ENCODE data around the gene MYH13.

The MYH13 gene

DNA sequence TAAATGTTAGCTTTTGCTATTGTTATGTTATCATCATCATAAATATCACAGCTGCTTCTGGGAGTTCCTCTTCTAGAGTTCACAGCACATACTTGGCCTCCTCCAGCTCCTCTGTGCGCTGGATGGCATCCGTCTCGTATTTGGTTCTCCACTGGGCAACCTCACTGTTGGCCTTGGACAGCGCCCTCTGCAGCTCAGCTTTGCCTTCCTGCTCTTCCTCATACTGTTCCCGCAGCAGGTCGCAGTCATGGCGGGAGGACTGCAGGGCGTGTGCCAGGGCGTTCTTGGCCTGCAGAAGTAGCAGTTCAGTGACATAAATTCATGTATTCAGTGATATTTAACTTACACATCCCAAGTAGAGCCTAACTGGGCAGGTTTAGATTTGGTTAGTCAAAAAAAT, 25.5 kb upstream of the MYH13 start:
- TF ChIP-seq, protein P1, sequence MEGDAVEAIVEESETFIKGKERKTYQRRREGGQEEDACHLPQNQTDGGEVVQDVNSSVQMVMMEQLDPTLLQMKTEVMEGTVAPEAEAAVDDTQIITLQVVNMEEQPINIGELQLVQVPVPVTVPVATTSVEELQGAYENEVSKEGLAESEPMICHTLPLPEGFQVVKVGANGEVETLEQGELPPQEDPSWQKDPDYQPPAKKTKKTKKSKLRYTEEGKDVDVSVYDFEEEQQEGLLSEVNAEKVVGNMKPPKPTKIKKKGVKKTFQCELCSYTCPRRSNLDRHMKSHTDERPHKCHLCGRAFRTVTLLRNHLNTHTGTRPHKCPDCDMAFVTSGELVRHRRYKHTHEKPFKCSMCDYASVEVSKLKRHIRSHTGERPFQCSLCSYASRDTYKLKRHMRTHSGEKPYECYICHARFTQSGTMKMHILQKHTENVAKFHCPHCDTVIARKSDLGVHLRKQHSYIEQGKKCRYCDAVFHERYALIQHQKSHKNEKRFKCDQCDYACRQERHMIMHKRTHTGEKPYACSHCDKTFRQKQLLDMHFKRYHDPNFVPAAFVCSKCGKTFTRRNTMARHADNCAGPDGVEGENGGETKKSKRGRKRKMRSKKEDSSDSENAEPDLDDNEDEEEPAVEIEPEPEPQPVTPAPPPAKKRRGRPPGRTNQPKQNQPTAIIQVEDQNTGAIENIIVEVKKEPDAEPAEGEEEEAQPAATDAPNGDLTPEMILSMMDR (conservative IDR thresholded peaks at IDR 0.05; ENCODE audit: low read depth, low read length) = no peak
- no peak for DNase-seq (ENCODE audit: low read depth)
- H3K4me3 ChIP-seq (ENCODE audit: low read length) = no peak overlapping the region

DNA sequence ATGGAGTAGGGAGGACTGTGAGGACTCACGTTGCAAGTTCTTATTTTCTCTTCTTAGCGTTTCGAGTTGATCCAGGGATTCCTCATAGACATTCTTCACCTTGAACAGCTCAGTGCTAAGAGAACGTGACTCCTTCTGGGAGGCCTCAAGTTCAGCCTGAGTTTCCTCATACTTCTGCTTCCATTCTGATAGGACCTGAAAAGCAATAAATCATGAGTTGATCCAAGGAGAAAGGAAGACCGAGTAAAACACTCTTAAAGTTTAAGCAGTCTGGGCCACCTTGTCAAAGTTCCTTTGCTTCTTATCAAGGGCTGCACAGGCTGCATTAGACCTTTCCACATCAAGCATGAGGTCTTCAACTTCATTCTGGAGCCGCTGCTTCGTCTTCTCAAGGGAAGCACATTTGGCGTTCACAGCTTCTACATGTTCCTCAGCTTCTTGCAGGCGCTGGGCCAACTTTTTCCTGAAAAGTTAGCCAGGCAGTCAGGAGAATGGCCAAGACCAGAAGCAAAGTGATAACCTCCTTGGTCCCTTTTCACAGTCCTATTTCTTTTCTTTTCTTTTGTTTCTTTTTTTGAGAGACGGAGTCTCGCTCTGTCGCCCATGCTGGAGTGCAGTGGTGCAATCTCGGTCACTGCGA, 23.8 kb upstream of the MYH13 start:
- H3K4me3 ChIP-seq (ENCODE audit: low read length) = no peak overlapping the region
- TF ChIP-seq, protein P1 (conservative IDR thresholded peaks at IDR 0.05; ENCODE audit: low read depth, low read length) = no peak
- no peak for DNase-seq (ENCODE audit: low read depth)

DNA sequence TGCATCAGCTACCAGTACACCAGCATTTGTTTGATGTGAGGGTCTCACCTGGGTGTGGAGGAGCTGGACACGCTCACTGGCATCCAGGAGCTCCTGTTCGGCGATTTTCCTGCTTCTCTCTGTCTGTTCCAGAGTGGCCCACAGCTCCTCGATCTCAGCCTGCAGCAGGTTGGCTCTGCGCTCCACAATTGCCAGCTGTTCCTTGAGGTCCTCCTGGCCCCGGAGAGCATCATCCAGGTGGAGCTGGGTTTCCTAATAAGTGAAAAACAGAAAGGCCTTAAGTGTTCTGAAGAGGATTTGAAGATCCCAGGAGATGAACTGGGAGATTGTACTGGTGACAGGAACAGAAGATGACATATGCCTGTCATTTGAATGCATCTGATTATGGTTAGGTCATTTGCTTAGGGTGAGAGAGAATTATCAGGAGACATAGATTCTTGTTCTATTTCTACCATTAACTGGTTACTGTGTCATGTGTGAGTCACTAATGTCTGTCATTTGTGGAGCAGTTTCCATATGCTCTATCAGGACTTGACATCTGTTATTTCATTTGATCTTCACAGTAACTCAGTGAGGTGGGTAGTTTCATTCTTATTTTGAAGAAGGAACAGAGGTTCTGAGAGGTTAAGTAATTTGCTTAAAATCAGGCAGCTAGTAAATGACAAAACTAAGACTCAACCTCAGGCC, 21.5 kb upstream of the MYH13 start:
- H3K4me3 ChIP-seq (ENCODE audit: low read length) = no peak overlapping the region
- DNase-seq (ENCODE audit: low read depth) = no peak
- TF ChIP-seq, protein P1 (conservative IDR thresholded peaks at IDR 0.05; ENCODE audit: low read depth, low read length) = no peak

DNA sequence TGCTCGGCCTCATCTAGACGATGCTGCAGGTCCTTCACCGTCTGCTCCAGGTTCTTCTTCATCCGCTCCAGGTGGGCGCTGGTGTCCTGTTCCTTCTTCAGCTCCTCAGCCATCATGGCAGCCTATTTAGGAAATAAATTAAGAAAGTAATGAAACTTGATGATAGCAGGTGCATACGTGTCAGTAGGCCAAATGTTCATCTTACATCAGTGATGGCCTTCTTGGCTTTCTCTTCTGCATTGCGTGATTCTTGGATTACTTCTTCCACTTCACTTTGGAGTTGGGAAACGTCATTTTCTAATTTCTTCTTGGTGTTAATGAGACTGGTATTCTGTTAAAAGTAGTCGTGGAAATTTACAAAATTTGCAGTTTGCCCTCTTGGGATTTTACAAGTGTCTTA, 20.1 kb upstream of the MYH13 start:
- H3K4me3 ChIP-seq (ENCODE audit: low read length) = no peak overlapping the region
- DNase-seq (ENCODE audit: low read depth) = no peak
- TF ChIP-seq, protein P1 (conservative IDR thresholded peaks at IDR 0.05; ENCODE audit: low read depth, low read length) = no peak

DNA sequence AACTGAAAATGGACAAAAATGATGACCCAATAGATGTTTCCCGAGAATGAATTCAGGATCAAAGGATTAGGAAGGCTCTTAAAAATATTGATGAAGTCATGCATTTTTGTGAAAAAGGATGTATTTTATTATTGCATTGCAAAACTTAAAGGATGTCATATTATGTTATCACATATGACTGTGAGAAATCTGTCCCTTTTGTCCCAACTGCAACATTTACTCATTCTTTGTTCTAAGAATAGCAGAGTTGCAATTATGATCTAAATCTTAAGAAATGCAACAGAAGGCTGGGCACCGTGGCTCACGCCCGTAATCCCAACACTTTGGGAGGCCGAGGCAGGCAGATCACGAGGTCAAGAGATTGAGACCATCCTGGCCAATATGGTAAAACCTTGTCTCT, 13.1 kb upstream of the MYH13 start:
- no peak overlapping the region for H3K4me3 ChIP-seq (ENCODE audit: low read length)
- no peak for DNase-seq (ENCODE audit: low read depth)
- TF ChIP-seq, protein P1 (conservative IDR thresholded peaks at IDR 0.05; ENCODE audit: low read depth, low read length) = no peak

DNA sequence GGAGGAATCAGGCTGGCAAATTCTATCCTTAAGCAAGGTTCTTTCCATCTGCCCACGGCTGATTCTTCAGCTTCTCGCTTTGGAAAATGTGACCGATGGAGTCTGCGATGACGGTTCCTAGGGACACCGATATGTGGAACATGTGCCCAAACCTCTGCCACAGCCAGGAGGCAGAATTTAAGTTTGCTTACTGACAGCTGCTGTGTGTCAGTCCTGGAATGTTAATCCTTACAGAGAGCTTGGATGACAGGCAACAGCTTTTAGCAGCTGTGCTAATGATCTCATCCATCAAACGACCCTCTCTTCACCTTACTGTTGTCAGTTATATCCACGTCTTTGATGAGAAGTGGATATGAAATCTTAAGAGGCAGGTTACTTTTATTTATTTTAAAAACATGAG, 11.4 kb upstream of the MYH13 start:
- TF ChIP-seq, protein P1 (conservative IDR thresholded peaks at IDR 0.05; ENCODE audit: low read depth, low read length) = no peak
- no peak for DNase-seq (ENCODE audit: low read depth)
- H3K4me3 ChIP-seq (ENCODE audit: low read length) = no peak overlapping the region

All from retinal pigment epithelial cell (primary cell).